KOPT-K1 (cell line): ENCODE data around the gene CLIC4.
"Not testable (repeated sequence)": the region's sequence is repeated elsewhere in the genome, so short reads cannot be mapped to it uniquely, and the experiment has no call there.

Experiments used
- H3K27ac ChIP-seq: fragments of 200-600 bp; sonication (generic); 2 replicates; pipeline ENCODE4 v1.5.1; 2016; ENCODE audit warnings: antibody characterized with exemption, mild to moderate bottlenecking, low read depth, low read length; ENCODE audit not compliant: poor library complexity, severe bottlenecking
- H3K36me3 ChIP-seq: fragments of 200-600 bp; sonication (generic); 2 replicates; pipeline ENCODE4 v1.5.1; 2017; ENCODE audit warnings: antibody characterized with exemption, mild to moderate bottlenecking, low read length, moderate library complexity; ENCODE audit not compliant: insufficient read depth
- H3K9me3 ChIP-seq: fragments of 200-600 bp; sonication (generic); 2 replicates; pipeline ENCODE4 v1.5.1; 2017; ENCODE audit warnings: antibody characterized with exemption, low read length, mild to moderate bottlenecking; ENCODE audit not compliant: insufficient read depth, poor library complexity, severe bottlenecking

The CLIC4 gene

DNA sequence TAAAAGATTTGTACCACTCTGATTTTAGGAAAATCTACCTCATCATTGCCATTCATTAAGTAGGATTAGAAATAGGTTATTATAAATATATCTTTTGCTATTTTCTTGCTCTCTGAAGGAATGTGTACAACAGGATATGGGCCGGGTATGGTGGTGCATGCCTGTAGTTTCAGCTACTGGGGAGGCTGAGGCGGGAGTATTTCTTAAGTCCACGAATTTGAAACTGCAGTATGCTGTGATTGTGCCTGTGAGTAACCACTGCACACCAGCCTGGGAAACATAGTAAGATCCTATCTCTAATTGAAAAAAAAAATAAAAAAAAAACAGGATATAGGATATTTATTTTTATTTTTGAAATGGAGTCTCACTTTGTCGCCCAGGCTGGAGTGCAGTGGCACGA lies 50.0 kb downstream of the CLIC4 start:
- H3K9me3 ChIP-seq = peaks cover 12% of the 10 kb centered on the region
- no peak overlapping the region for H3K27ac ChIP-seq
- peaks cover 3% of the 10 kb centered on the region; the same call in 1 of the 2 replicates for H3K36me3 ChIP-seq

DNA sequence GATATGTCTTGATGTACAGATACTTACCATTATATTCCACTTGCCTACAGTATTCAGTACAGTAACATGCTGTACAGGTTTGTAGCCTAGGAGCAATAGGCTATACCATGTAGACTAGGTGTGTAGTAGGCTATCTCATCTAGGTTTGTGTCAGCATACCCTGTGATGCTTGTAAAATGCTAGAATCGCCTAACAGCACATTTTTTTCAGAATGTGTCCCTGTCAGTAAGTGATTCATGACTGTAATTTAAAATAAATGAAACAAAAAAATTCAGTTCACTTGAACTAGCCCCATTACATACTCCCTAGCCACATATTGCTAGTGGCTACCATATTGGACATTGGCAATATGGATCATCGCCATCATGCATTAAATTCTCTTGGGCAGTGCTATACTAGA lies 51.3 kb downstream of the CLIC4 start:
- Histone ChIP-seq H3K36me3 (peaks cover 3% of the 10 kb centered on the region; the same call in 1 of the 2 replicates), H3K27ac (no peak overlapping the region)

GRCh38 chr1:24799242-24799641 lies 54.0 kb downstream of the CLIC4 start:
- not testable (repeated sequence) for H3K36me3 ChIP-seq

More for the DNA sequence above, 51.3 kb downstream of the CLIC4 start:
- peaks cover 12% of the 10 kb centered on the region for H3K9me3 ChIP-seq

GRCh38 chr1:24801176-24801575 lies 55.9 kb downstream of the CLIC4 start:
- peaks cover 12% of the 10 kb centered on the region for H3K9me3 ChIP-seq
- H3K36me3 ChIP-seq = peaks cover 3% of the 10 kb centered on the region; the same call in 1 of the 2 replicates
- H3K27ac ChIP-seq = no peak overlapping the region

More at GRCh38 chr1:24799242-24799641, 54.0 kb downstream of the CLIC4 start:
- not testable (repeated sequence) for H3K27ac ChIP-seq
- peaks cover 12% of the 10 kb centered on the region for H3K9me3 ChIP-seq

DNA sequence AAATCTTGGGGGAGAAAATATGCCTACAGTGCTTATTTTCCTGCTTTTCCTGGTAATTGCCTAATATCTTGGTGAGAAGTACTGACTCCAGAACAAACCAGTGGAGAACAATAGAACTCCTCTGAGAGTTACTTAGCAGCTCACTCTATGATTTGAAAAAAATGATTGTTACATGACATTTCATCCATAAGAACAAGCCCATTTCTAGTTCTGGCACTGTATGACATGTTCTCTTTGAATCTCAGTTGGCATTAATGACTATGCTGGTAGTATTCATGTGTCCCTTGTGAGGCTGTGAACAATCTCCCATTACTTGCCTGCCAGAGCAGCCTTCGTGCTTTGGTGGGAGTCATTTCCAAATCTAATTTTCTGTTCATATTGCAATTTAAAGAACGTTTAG lies 58.0 kb downstream of the CLIC4 start:
- H3K36me3 ChIP-seq = peaks cover 3% of the 10 kb centered on the region; the same call in 1 of the 2 replicates
- H3K9me3 ChIP-seq = peaks cover 4% of the 10 kb centered on the region
- no peak overlapping the region for H3K27ac ChIP-seq

GRCh38 chr1:24803987-24804530 lies 58.8 kb downstream of the CLIC4 start:
- Histone ChIP-seq H3K9me3 (no peaks in the 10 kb centered on the region), H3K27ac (no peak overlapping the region), H3K36me3 (no peaks in the 10 kb centered on the region)

DNA sequence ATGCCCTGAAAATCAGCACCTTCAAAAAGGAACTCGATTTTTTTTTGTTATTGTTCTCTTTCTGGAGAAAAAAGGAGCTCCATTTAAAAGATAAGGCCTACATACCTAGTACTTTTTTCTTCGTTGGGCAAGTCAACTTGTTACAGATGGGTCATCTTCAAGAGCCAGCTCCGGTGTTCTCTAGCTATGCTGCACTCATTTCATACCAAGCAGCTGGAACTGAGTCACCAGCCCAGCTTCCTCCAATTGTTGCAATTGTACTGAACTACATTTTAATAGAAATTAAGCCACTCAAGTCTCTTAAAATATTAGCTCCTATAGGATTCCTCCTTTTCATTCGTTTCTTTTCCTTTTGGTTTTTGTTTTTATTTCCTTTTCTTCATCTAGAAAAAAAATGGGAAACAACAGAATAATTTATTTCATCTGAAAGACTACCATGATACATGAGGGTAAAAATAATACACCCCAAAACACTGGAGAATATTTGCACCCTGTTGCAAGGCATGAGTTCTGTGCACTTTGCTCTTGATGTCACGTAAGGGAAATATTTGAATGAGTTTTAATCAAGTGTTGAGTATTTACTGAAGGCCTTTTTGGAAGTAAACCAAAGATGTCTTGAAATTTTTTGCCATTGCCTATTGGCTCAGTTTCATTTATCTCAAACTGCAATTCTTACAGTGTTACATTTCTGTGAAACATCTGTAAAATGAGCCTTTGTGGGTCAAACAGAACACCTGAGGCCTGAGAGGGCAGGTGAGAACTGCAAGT lies 60.5 kb downstream of the CLIC4 start:
- no peaks in the 10 kb centered on the region for H3K36me3 ChIP-seq
- H3K9me3 ChIP-seq = no peaks in the 10 kb centered on the region
- H3K27ac ChIP-seq = no peak overlapping the region

DNA sequence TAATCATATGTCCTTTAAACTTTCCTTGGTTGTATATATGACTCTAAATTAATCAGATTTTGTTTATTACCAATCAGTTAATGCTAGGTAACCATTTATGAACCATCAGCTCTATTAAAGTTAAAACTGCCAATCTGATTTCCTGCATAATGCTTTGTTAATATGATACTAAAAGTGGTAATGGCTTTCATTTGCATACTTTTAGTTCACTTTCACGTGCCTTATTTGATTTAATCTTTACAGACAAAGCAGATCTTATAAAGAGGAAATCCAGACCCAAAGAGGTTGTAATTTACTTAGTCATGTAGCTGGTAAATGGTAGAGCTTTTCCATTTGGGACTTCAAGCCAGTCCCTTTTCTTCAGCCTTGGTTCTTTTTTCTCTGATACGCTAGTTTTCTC lies 61.3 kb downstream of the CLIC4 start:
- no peaks in the 10 kb centered on the region for H3K36me3 ChIP-seq
- H3K9me3 ChIP-seq = no peaks in the 10 kb centered on the region
- no peak overlapping the region for H3K27ac ChIP-seq

- not testable (repeated sequence) for H3K9me3 ChIP-seq, H3K27ac ChIP-seq, H3K36me3 ChIP-seq
Observed at GRCh38 chr1:24811494-24811893, 66.2 kb downstream of the CLIC4 start.

DNA sequence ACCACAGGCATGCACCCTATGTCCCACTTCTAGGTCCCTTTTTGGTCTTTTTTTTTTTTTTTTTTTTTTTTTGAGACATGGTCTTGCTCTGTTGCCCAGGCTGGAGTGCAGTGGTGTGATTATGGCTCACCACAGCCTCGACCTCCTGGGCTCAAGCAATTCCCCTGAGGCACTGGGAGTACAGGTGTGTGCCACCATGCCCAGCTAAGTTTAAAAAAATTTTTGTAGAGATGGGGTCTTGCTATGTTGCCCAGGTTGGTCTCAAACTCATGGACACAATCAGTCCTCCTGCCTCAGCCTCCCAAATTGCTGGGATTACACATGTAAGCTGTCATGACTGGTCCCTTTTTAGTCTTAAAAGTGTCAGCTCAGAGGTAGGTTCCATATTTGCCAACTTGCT lies 75.0 kb downstream of the CLIC4 start:
- not testable (repeated sequence) for H3K9me3 ChIP-seq, H3K36me3 ChIP-seq, H3K27ac ChIP-seq

DNA sequence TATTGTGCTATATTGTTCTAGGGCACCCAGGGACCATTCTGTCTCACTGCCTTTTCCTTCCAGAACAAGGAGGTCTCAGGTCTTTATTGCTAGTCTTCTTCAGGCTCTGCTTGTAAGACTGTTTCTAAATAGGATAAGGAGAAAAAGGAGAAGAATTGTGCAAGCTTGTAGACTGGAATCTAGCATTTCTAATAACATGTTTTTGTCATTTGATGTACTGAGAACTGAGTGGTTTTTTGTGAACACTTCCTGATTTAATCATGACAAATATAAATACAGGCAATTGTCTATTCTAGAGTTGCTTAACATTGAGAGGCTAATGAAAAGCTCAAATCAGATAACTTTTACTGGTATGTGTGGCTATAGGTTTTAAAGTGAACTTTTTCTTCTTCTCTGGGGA lies 77.6 kb downstream of the CLIC4 start:
- Histone ChIP-seq H3K36me3 (no peaks in the 10 kb centered on the region), H3K27ac (no peak overlapping the region)

GRCh38 chr1:24823486-24823885 lies 78.2 kb downstream of the CLIC4 start:
- H3K27ac ChIP-seq, H3K36me3 ChIP-seq: not testable (repeated sequence)

More for the DNA sequence above, 77.6 kb downstream of the CLIC4 start:
- no peaks in the 10 kb centered on the region for H3K9me3 ChIP-seq

DNA sequence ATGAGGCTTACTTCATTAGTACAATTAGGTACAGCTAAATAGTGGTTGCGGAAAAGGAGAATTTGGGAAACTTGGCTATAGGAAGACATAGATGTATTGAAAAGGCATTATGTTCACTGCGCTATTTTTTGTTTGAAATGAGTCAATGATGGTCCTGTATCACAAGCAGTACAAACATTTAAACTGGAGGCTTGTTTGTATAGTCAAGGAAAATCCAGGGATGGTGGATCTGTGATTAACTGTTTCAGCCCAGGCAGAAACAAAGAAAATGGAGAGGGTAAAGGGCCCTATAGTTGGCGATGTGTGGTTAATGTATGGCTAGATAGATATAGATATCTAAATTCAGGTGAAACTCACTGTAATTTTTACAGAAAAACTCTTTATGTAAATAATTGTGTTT lies 79.9 kb downstream of the CLIC4 start:
- Histone ChIP-seq H3K27ac (no peak overlapping the region), H3K36me3 (no peaks in the 10 kb centered on the region), H3K9me3 (no peaks in the 10 kb centered on the region)

More at GRCh38 chr1:24823486-24823885, 78.2 kb downstream of the CLIC4 start:
- not testable (repeated sequence) for H3K9me3 ChIP-seq

- Histone ChIP-seq H3K27ac (no peak overlapping the region), H3K9me3 (no peaks in the 10 kb centered on the region), H3K36me3 (no peaks in the 10 kb centered on the region)
Observed at GRCh38 chr1:24826510-24826909, 81.3 kb downstream of the CLIC4 start.

DNA sequence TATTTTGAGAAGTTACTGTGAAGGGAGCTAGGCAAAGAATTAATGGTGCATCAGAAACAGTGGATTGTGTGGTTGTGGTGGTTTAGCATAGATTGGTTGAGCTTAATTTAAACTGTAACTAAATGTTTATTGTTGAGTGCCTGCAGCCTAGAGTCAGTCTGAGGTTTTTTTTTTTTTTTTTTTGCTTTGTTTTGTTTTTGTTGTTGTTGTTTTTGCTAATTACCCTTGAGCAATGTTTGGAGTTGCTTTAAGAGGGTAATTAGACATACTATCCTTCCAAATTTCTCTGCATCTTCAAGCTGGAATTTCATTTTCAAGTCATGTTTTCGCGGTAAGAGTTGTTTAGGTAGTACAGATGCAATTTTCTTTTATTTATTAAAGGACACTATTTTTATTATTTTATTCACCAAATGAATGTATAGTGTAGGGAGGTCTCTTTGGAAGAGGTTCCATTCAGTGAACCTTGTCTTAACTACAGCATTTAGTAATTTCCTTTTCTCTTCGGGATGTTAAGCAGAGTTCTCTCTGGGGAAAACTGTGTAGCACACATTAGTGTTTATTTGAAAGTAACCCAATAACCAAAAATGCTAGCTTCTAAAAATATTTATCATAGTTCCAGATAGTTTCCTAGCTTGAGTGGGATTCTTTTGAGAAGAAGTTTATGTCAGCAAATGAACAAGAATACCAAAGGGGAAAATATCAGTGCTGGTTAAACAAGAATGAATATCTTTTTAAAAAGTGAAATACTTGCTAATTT lies 82.3 kb downstream of the CLIC4 start:
- Histone ChIP-seq H3K36me3 (no peaks in the 10 kb centered on the region), H3K27ac (no peak overlapping the region), H3K9me3 (no peaks in the 10 kb centered on the region)
